IMR-90 (cell line): Measurements from ENCODE around the gene CD209.

ENCODE experiments used
- CEBPB ChIP-seq: IDR thresholded peaks from 2 replicates; pipeline ENCODE4 v1.6.1; 2012; ENCODE audit warnings: low read depth, low read length, improper control_type of control experiment
- CHD1 ChIP-seq: IDR thresholded peaks from 2 replicates; pipeline ENCODE4 v1.6.1; 2012; ENCODE audit warnings: low read depth, low read length, improper control_type of control experiment
- CTCF ChIP-seq: conservative IDR thresholded peaks from 2 replicates; pipeline ENCODE4 v1.5.1; 2012; ENCODE audit warnings: mild to moderate bottlenecking, low read depth, low read length, improper control_type of control experiment
- MAFK ChIP-seq: IDR thresholded peaks from 2 replicates; pipeline ENCODE4 v1.6.1; 2012; ENCODE audit warnings: low read depth, low read length, improper control_type of control experiment
- MAZ ChIP-seq: IDR thresholded peaks from 2 replicates; pipeline ENCODE4 v1.6.1; 2012; ENCODE audit warnings: low read depth, mild to moderate bottlenecking, low read length, improper control_type of control experiment, moderate library complexity, borderline replicate concordance
- MXI1 ChIP-seq: IDR thresholded peaks from 2 replicates; pipeline ENCODE4 v1.6.1; 2012; ENCODE audit warnings: low read depth, mild to moderate bottlenecking, low read length, moderate library complexity, borderline replicate concordance
- POLR2A ChIP-seq: IDR thresholded peaks from 2 replicates; pipeline ENCODE4 v1.6.1; 2012; ENCODE audit warnings: mild to moderate bottlenecking, low read depth, low read length
- RCOR1 ChIP-seq: IDR thresholded peaks from 2 replicates; pipeline ENCODE4 v1.6.1; 2012; ENCODE audit warnings: mild to moderate bottlenecking, low read length, improper control_type of control experiment; ENCODE audit not compliant: insufficient replicate concordance
- RFX5 ChIP-seq: IDR thresholded peaks from 2 replicates; pipeline ENCODE4 v1.8.0; 2012; ENCODE audit warnings: low read depth, mild to moderate bottlenecking, low read length, moderate library complexity
- SMC3 ChIP-seq: fragments of 150-350 bp; IDR thresholded peaks from 2 replicates; pipeline ENCODE4 v1.6.1; 2016; ENCODE audit warnings: low read depth, mild to moderate bottlenecking, antibody characterized with exemption, low read length, moderate library complexity
- TF ChIP-seq, protein P1 (sequence below): fragments of 150-350 bp; IDR thresholded peaks from 2 replicates; pipeline ENCODE4 v1.6.1; 2017; ENCODE audit warnings: mild to moderate bottlenecking, antibody characterized with exemption, low read length, low read depth
- TF ChIP-seq, protein P2 (sequence below): fragments of 150-350 bp; IDR thresholded peaks from 2 replicates; pipeline ENCODE4 v1.6.1; 2016; ENCODE audit warnings: low read depth, mild to moderate bottlenecking, low read length, moderate library complexity, borderline replicate concordance

DNA sequence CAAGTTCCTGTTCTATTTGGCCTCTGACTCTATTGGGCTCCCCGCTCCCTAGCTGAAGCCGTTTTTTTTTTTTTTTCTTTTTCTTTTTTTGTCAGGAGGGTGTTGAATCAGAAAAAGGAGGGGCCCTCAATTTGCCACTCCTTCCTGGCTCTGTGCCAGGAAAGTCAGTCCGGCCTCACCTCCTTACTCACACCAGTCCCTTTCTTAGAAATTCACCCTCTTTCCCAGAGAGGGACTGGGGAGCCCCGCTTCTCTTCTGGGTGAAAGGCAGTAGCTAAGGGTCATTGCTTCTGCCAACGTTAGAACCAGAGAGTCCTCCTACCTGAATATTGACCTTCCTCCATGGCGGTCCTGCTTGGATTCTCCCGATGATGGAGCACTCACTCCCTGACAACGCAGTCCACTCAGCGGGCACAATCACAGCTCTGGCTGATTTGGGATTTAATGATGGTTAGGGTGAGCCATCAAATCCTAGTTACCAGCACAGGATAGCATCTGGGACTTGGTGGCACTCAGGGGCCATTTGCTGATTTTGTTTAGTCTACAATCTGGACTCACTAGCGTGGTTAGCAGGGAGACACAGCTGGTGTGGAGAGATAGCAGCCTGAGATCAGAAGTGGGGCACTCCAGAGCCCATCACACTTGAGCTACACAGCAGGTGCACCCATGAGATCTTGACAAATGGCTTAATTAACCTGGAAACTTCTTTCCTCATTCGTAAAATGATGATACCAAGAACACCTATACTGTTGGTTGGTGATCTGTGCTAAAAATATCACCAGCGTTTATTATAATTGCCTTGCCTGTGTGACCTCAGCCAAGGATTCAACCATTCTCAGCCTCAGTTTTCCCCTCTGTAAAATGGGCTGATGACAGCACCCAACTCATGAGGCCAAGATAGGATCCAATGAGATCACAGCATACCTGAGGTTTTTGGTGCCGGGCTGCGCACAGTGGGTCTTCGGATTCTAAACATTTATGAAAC lies 47.6 kb downstream of the CD209 start:
- TF ChIP-seq POLR2A (no peak), CTCF (no peak), CEBPB (no peak), RCOR1 (no peak), CHD1 (no peak), MAFK (no peak), RFX5 (no peak), MXI1 (no peak), SMC3 (no peak), MAZ (no peak)
- TF ChIP-seq, protein P1, sequence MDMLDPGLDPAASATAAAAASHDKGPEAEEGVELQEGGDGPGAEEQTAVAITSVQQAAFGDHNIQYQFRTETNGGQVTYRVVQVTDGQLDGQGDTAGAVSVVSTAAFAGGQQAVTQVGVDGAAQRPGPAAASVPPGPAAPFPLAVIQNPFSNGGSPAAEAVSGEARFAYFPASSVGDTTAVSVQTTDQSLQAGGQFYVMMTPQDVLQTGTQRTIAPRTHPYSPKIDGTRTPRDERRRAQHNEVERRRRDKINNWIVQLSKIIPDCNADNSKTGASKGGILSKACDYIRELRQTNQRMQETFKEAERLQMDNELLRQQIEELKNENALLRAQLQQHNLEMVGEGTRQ, result no peak
- TF ChIP-seq, protein P2, sequence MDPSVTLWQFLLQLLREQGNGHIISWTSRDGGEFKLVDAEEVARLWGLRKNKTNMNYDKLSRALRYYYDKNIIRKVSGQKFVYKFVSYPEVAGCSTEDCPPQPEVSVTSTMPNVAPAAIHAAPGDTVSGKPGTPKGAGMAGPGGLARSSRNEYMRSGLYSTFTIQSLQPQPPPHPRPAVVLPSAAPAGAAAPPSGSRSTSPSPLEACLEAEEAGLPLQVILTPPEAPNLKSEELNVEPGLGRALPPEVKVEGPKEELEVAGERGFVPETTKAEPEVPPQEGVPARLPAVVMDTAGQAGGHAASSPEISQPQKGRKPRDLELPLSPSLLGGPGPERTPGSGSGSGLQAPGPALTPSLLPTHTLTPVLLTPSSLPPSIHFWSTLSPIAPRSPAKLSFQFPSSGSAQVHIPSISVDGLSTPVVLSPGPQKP, result no peak
